DND-41 (cell line): Measurements from ENCODE around the gene TXNDC17.

ENCODE experiments used
- CTCF ChIP-seq: IDR thresholded peaks from 2 replicates; pipeline ENCODE4 v1.5.1; 2012; ENCODE audit warnings: borderline replicate concordance, low read length, moderate library complexity, mild to moderate bottlenecking; ENCODE audit not compliant: poor library complexity, severe bottlenecking; ENCODE audit errors: extremely low read depth
- EZH2 ChIP-seq: IDR thresholded peaks from 3 replicates; pipeline ENCODE4 v1.6.1; 2012; ENCODE audit warnings: borderline replicate concordance, low read depth, mild to moderate bottlenecking, moderate library complexity, low read length, inconsistent platforms; ENCODE audit not compliant: severe bottlenecking

- no peak for TF ChIP-seq CTCF
- TF ChIP-seq EZH2: no peak
Observed at GRCh38 chr17:6642592-6642991, 1.7 kb downstream of the TXNDC17 start.
